ENCODE results near the gene PDZD8. TPM values are rescaled to one million over a fixed set of nuclear protein-coding genes. Genes with fewer than 3 reads are reported as not detected.

PDZD8 gene
- total RNA-seq, 3 donors from 2014 or later = 54.2 to 67.8 (median 57.6) TPM

- DNase-seq = no peak
- no peaks in the 10 kb centered on the region for H3K9me3 ChIP-seq
- H3K4me3 ChIP-seq = no peak overlapping the region
- ATAC-seq = no peak
- H3K36me3 ChIP-seq (ENCODE audit: low read depth) = no peaks in the 10 kb centered on the region
- H3K4me1 ChIP-seq (ENCODE audit: low read depth) = no peaks in the 10 kb centered on the region
- no peak for TF ChIP-seq CTCF (IDR thresholded peaks at IDR 0.05)
- intact Hi-C loops (cut with DNase I, micrococcal nuclease) = no loop called here
These were observed 90.3 kb downstream of the PDZD8 start for GRCh38 chr10:117284716-117285494.

GRCh38 chr10:117277675-117278074 is 97.6 kb downstream of the PDZD8 start:
- no peak for TF ChIP-seq CTCF (IDR thresholded peaks at IDR 0.05)
- Histone ChIP-seq H3K36me3 (ENCODE audit: low read depth) (no peaks in the 10 kb centered on the region), H3K9me3 (no peaks in the 10 kb centered on the region), H3K4me1 (ENCODE audit: low read depth) (no peaks in the 10 kb centered on the region), H3K4me3 (no peak overlapping the region)
- no peak for ATAC-seq
- intact Hi-C loops (cut with DNase I, micrococcal nuclease) = no loop called here
- DNase-seq = no peak

GRCh38 chr10:117275121-117275520 is 100.1 kb downstream of the PDZD8 start:
- Histone ChIP-seq H3K4me1 (ENCODE audit: low read depth) (no peaks in the 10 kb centered on the region), H3K4me3 (no peak overlapping the region), H3K36me3 (ENCODE audit: low read depth) (no peaks in the 10 kb centered on the region), H3K9me3 (no peaks in the 10 kb centered on the region)
- TF ChIP-seq CTCF (IDR thresholded peaks at IDR 0.05) = no peak
- ATAC-seq (no peak), DNase-seq (no peak)
- intact Hi-C loops (cut with DNase I, micrococcal nuclease) = no loop called here

GRCh38 chr10:117274509-117274908 is 100.7 kb downstream of the PDZD8 start:
- intact Hi-C loops (cut with DNase I, micrococcal nuclease) = no loop called here
- DNase-seq (no peak), ATAC-seq (no peak)
- no peak for TF ChIP-seq CTCF (IDR thresholded peaks at IDR 0.05)
- Histone ChIP-seq H3K9me3 (no peaks in the 10 kb centered on the region), H3K36me3 (ENCODE audit: low read depth) (no peaks in the 10 kb centered on the region), H3K4me3 (no peak overlapping the region), H3K4me1 (ENCODE audit: low read depth) (no peaks in the 10 kb centered on the region)

- ATAC-seq (no peak), DNase-seq (no peak)
- Histone ChIP-seq H3K9me3 (no peaks in the 10 kb centered on the region), H3K4me1 (ENCODE audit: low read depth) (no peaks in the 10 kb centered on the region), H3K4me3 (no peak overlapping the region), H3K36me3 (ENCODE audit: low read depth) (no peaks in the 10 kb centered on the region)
- intact Hi-C loops (cut with DNase I, micrococcal nuclease) = no loop called here
- TF ChIP-seq CTCF (IDR thresholded peaks at IDR 0.05) = no peak
These were observed 101.3 kb downstream of the PDZD8 start for GRCh38 chr10:117273980-117274379.

Data from mucosa of descending colon (tissue), 3 donors.